Subcutaneous adipose tissue (tissue), 4 donors: Measurements from ENCODE around the gene DENND4A. TPM values are rescaled to one million over a fixed set of nuclear protein-coding genes. Genes with fewer than 3 reads are reported as not detected.

Experiments used
- CTCF ChIP-seq: fragments of 450-650 bp; IDR thresholded peaks from one replicate; pipeline ENCODE4 v1.5.1; 2016; ENCODE audit warnings: low read depth, mild to moderate bottlenecking, control low read depth, antibody characterized with exemption, moderate library complexity
- total RNA-seq, 4 donors: library from RNA; depleted of rRNA; stranded (reverse); fragments of >200 nt; gene quantifications; one replicate each; pipeline ENCODE4 v1.1.0, GENCODE V29; 2016

DENND4A gene
- total RNA-seq, 4 donors from 2014 or later = 29.4 to 36.7 (median 33.3) TPM

- no peak for TF ChIP-seq CTCF
These were observed 162.5 kb downstream of the DENND4A start for GRCh38 chr15:65629548-65629947.

GRCh38 chr15:65626856-65627255, 165.2 kb downstream of the DENND4A start:
- no peak for TF ChIP-seq CTCF

GRCh38 chr15:65623103-65623502, 169.0 kb downstream of the DENND4A start:
- TF ChIP-seq CTCF = no peak

- no peak for TF ChIP-seq CTCF
These were observed 170.5 kb downstream of the DENND4A start, which contains the start of gene SLC24A1 for GRCh38 chr15:65621638-65622037. Gene SLC24A1, plus strand, starts transcription at chr15:65621938. Its CDS starts 2,143 bp downstream, at chr15:65624081.

GRCh38 chr15:65620833-65621232, 171.3 kb downstream of the DENND4A start:
- TF ChIP-seq CTCF = no peak

GRCh38 chr15:65619626-65620290, 172.3 kb downstream of the DENND4A start:
- no peak for TF ChIP-seq CTCF

GRCh38 chr15:65618560-65619109, 173.5 kb downstream of the DENND4A start:
- TF ChIP-seq CTCF = no peak
